Astrocyte of the spinal cord (primary cell): ENCODE data around the gene PCIF1.

ENCODE experiments used
- DNase-seq: peaks from one replicate; pipeline ENCODE4 v3.0.0; 2011; ENCODE audit warnings: low read depth, low spot score
- H3K4me3 ChIP-seq: 2 replicates; pipeline ENCODE4 v1.5.1; 2011; ENCODE audit warnings: low read depth, mild to moderate bottlenecking, low read length, moderate library complexity
- in situ Hi-C: cut with HindIII; loops from 2 replicates; pipeline ENCODE4 v1.10.0; 2017; ENCODE audit warnings: low sequenced_read_pairs
- TF ChIP-seq, protein P1 (sequence below): IDR thresholded peaks from 2 replicates; pipeline ENCODE4 v1.5.1; 2012; ENCODE audit warnings: low read depth, mild to moderate bottlenecking, low read length, inconsistent platforms

PCIF1 gene

GRCh38 chr20:45904583-45905504 lies 29.6 kb upstream of the PCIF1 start:
- H3K4me3 ChIP-seq = no peak overlapping the region
- DNase-seq = no peak
- TF ChIP-seq, protein P1, sequence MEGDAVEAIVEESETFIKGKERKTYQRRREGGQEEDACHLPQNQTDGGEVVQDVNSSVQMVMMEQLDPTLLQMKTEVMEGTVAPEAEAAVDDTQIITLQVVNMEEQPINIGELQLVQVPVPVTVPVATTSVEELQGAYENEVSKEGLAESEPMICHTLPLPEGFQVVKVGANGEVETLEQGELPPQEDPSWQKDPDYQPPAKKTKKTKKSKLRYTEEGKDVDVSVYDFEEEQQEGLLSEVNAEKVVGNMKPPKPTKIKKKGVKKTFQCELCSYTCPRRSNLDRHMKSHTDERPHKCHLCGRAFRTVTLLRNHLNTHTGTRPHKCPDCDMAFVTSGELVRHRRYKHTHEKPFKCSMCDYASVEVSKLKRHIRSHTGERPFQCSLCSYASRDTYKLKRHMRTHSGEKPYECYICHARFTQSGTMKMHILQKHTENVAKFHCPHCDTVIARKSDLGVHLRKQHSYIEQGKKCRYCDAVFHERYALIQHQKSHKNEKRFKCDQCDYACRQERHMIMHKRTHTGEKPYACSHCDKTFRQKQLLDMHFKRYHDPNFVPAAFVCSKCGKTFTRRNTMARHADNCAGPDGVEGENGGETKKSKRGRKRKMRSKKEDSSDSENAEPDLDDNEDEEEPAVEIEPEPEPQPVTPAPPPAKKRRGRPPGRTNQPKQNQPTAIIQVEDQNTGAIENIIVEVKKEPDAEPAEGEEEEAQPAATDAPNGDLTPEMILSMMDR = no peak
- in situ Hi-C loops = no loop called here

GRCh38 chr20:45905505-45906079 lies 28.9 kb upstream of the PCIF1 start:
- in situ Hi-C loops = no loop called here
- no peak overlapping the region for H3K4me3 ChIP-seq
- TF ChIP-seq, protein P1 = no peak
- peak; percentile 67 for DNase-seq

GRCh38 chr20:45907219-45907948 lies 27.1 kb upstream of the PCIF1 start:
- in situ Hi-C loops = no loop called here
- DNase-seq = no peak
- TF ChIP-seq, protein P1 = no peak
- no peak overlapping the region for H3K4me3 ChIP-seq

DNA sequence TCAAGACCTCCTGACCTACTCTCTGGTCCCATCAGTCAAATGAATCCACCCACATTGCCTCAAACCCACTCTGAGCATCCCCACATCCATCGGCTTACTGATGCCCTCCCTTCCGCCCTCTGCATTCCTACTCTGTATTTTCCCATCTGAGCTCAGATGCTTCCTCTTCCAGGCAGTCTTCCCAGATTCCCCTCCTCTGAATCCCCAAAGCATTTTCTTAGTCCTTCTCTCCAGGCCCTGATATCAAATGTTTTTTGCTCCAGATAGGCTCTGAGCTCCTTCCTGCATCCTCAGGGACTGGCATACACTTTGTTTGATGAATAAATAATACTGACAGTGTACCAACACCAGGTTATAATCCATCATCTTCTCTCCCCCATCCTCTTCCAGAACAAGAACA lies 26.4 kb upstream of the PCIF1 start:
- DNase-seq = no peak
- no peak overlapping the region for H3K4me3 ChIP-seq
- TF ChIP-seq, protein P1 = no peak
- in situ Hi-C loops = no loop called here

- no peak for DNase-seq
- in situ Hi-C loops = no loop called here
- TF ChIP-seq, protein P1 = no peak
- H3K4me3 ChIP-seq = no peak overlapping the region
Measured at GRCh38 chr20:45909336-45909808, 25.1 kb upstream of the PCIF1 start.
